Stimulated activated CD4-positive, alpha-beta T cell treated with anti-CD3 and anti-CD28 coated beads, Interleukin-4, amount 100 ng/mL, for 4 hours (primary cell): ENCODE data around the gene PCDH9.

Source experiments
- DNase-seq, 2 experiments: peaks; one replicate each; pipeline ENCODE4 v3.0.0-alpha.2; 2020

The PCDH9 gene

GRCh38 chr13:66348745-66349690 is 881.1 kb downstream of the PCDH9 start:
- no peak for DNase-seq

GRCh38 chr13:66347486-66348117 is 882.5 kb downstream of the PCDH9 start:
- DNase-seq = no peak

GRCh38 chr13:66345971-66346370 is 884.2 kb downstream of the PCDH9 start:
- no peak for DNase-seq

GRCh38 chr13:66345518-66345810 is 884.7 kb downstream of the PCDH9 start:
- no peak for DNase-seq

- DNase-seq = no peak
These were observed 885.2 kb downstream of the PCDH9 start for GRCh38 chr13:66344805-66345517.

- DNase-seq = no peak
These were observed 886.8 kb downstream of the PCDH9 start for GRCh38 chr13:66343224-66343828.

- DNase-seq = no peak
These were observed 888.3 kb downstream of the PCDH9 start for GRCh38 chr13:66341635-66342377.

GRCh38 chr13:66339214-66339613 is 890.9 kb downstream of the PCDH9 start:
- no peak for DNase-seq

GRCh38 chr13:66338542-66338941 is 891.6 kb downstream of the PCDH9 start:
- no peak for DNase-seq

- DNase-seq = no peak
These were observed 894.5 kb downstream of the PCDH9 start for GRCh38 chr13:66335626-66336025.

GRCh38 chr13:66329988-66330451 is 900.1 kb downstream of the PCDH9 start:
- no peak for DNase-seq

GRCh38 chr13:66328476-66328875 is 901.7 kb downstream of the PCDH9 start:
- no peak for DNase-seq

- DNase-seq = no peak
These were observed 906.3 kb downstream of the PCDH9 start for GRCh38 chr13:66323745-66324347.

GRCh38 chr13:66322936-66323335 is 907.2 kb downstream of the PCDH9 start:
- DNase-seq = no peak

- DNase-seq = no peak
These were observed 907.9 kb downstream of the PCDH9 start for GRCh38 chr13:66322193-66322740.

- DNase-seq = no peak
These were observed 915.2 kb downstream of the PCDH9 start for GRCh38 chr13:66314911-66315310.

GRCh38 chr13:66313413-66313812 is 916.7 kb downstream of the PCDH9 start:
- DNase-seq = no peak

- DNase-seq = no peak
These were observed 917.6 kb downstream of the PCDH9 start for GRCh38 chr13:66312312-66313087.

GRCh38 chr13:66305961-66306617 is 924.0 kb downstream of the PCDH9 start:
- DNase-seq = no peak

GRCh38 chr13:66301482-66301881 is 928.7 kb downstream of the PCDH9 start:
- DNase-seq = no peak
